Sciatic nerve (tissue), 2 donors: ENCODE results near the gene MEIS1. TPM values are rescaled to one million over a fixed set of nuclear protein-coding genes. Genes with fewer than 3 reads are reported as not detected.
"Not testable (repeated sequence)": the region's sequence is repeated elsewhere in the genome, so short reads cannot be mapped to it uniquely, and the experiment has no call there.

Experiments used
- ATAC-seq: fragments of 200-7000 bp; cut with Tn5 transposase; one replicate; pipeline ENCODE4 v1.9.1; 2020; ENCODE audit warnings: mild to moderate bottlenecking, moderate library complexity
- DNase-seq: peaks from one replicate; pipeline ENCODE4 v3.0.0-alpha.2; 2020; ENCODE audit warnings: low spot score
- intact Hi-C: fragments of 100-400 bp; cut with DNase I; formaldehyde crosslinking; loops from one replicate; pipeline ENCODE4 v1.14.2; 2022
- total RNA-seq: library from RNA; stranded (reverse); fragmentation: NEBNext Ultra II Directional; extraction: Animal tissue kit (Norgen Biotek cat#: 25700); gene quantifications from one replicate; pipeline ENCODE4 v1.2.1, GENCODE V29; 2021
- donor health status: DM: no; HTN: no; CAD: no.
- donor health status: DM: no; HTN: no; CAD: no.

The MEIS1 gene
- total RNA-seq, 1 donor from 2014 or later = 18.0 TPM

DNA sequence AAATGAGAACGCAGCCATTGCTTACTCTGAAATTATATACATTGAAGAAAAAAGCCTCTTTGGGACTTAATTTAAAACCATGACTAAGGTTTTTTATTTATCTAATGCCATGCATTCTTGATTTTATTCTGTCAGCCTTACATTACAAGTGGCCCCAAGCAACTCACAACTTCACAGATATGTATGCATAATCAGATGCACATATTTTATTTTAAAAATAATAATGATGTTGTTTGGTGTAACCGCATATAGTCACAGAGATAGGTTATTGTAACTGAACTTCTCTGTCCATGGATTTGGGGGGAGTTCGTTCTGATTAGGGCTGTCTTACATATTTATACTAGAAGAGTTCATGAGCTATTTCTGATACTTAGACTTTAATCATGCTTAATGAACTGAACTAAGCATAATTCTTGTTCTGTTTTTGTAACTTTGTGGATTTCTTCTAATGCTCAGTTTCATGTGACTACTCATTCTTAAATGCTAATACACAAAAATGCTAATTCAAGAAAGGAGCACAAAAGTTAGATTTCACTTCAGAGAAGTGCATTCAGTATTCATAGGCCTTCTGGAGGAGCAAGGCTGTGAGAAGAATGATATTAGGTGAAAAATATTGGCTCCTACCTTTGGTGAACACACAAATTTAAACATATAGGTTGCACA, 26.2 kb downstream of the MEIS1 start:
- intact Hi-C loops = no loop called here
- no peak for DNase-seq

DNA sequence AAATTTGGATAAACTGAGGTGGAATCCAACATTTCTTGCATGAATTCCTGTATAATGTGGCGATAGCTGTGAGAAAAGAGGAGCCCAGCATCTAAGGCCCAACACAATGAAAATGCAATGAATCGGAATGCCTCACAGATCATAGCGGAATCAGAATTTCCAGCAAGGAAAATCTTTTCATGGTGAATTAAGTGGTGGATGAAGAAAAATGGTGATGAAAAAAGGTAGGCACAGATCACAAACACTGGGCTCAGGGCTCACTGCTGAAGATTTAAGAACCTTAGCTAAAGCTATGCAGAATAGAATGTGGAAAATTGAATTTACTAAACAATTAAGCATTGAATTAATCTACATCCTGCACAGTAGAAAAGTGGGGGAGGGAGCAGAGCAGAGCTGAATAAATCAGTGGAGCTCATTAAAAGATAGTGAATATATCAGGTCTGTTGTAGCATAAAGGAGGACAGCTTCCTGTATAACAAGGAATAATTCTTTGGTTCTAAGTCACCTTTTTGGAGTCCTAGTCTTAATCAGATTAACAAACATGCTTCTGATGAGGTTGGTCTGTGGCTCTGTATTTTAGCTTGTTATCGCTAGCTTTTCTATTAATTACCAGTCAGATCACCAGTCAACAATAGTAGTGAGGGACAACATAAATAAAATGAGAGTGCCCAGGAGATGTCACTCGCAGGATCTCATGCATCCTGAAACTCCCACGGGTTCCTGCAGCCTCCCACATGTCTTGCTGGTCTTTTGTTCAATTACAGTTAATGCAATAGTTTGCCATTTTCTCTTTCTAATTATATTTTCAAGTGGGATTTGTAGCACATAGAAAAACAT, 27.0 kb downstream of the MEIS1 start:
- ATAC-seq (no peak), DNase-seq (no peak)
- intact Hi-C loops = no loop called here

More for the DNA sequence above, 26.2 kb downstream of the MEIS1 start:
- ATAC-seq = no peak

- no peak for DNase-seq
- no peak for ATAC-seq
- intact Hi-C loops = no loop called here
These were observed 27.5 kb downstream of the MEIS1 start for GRCh38 chr2:66462501-66462825.

DNA sequence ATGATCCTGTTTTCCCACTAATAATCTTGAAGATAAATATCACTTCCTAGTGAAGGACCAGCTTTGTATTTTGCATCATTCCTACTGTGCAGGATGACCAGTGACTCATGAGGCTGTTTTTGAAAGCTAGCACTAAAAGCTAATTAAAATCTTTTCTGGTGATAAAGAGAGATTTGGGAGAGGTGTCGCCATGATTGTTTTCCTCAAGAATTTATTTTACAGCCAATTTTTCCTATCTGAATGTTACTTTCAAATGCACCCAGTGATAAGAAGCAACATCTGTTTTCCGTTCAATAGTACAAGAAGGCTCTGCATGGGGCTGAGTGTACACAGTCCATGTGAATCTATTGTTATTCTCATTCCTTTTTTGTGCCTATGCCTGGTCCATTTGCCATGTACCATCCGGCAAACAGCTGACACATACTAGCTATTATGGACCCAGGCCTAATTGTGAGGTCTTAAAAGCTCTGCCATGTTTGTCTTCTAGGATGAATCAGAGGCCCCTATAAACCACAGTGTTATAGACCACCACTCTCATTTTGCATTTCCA, 28.4 kb downstream of the MEIS1 start:
- no peak for ATAC-seq
- intact Hi-C loops = no loop called here
- no peak for DNase-seq

GRCh38 chr2:66464930-66465637, 30.2 kb downstream of the MEIS1 start:
- DNase-seq = no peak
- intact Hi-C loops = no loop called here
- ATAC-seq = no peak

GRCh38 chr2:66466433-66466832, 31.5 kb downstream of the MEIS1 start:
- DNase-seq (no peak), ATAC-seq (no peak)
- intact Hi-C loops = no loop called here

- DNase-seq = no peak
- intact Hi-C loops = no loop called here
- no peak for ATAC-seq
These were observed 32.8 kb downstream of the MEIS1 start for GRCh38 chr2:66467718-66468117.

DNA sequence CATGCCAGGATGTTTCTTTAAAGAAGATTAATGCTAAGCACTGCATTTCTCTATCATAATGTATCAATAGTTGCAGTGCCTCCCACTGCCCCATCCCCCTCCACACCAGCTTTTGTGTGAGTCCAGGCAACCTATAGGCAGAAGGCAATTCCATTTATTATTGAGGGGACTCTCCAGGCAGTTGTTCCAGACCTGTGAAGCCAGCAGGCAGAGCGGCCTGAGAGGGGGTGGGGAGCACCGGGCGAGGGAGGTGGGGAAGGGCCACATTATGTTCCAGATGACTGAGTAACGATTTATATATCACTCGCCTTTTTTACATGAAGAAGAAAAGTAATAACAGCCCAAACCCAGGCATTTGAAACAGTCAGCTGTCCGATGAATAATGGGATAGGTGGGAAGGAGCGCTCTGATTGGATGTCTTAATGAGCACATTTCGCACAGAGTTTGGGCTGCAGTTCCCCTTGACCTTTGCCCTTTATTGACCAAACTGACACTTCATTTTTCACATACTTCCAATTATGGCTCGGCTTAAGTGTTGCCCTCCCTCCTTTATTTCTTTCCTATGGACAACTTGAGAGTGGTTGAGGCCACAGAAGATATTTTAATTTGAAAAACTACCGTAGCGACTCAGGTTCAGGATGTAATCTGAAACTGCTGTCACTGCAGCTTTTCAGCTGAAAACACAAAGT, 34.4 kb downstream of the MEIS1 start:
- intact Hi-C loops = no loop called here
- no peak for ATAC-seq

GRCh38 chr2:66470199-66470598, 35.3 kb downstream of the MEIS1 start:
- intact Hi-C loops = no loop called here

More for the DNA sequence above, 34.4 kb downstream of the MEIS1 start:
- DNase-seq = no peak

GRCh38 chr2:66472225-66472843, 37.4 kb downstream of the MEIS1 start:
- ATAC-seq (no peak), DNase-seq (no peak)
- intact Hi-C loops = no loop called here

More at GRCh38 chr2:66470199-66470598, 35.3 kb downstream of the MEIS1 start:
- no peak for DNase-seq
- no peak for ATAC-seq

DNA sequence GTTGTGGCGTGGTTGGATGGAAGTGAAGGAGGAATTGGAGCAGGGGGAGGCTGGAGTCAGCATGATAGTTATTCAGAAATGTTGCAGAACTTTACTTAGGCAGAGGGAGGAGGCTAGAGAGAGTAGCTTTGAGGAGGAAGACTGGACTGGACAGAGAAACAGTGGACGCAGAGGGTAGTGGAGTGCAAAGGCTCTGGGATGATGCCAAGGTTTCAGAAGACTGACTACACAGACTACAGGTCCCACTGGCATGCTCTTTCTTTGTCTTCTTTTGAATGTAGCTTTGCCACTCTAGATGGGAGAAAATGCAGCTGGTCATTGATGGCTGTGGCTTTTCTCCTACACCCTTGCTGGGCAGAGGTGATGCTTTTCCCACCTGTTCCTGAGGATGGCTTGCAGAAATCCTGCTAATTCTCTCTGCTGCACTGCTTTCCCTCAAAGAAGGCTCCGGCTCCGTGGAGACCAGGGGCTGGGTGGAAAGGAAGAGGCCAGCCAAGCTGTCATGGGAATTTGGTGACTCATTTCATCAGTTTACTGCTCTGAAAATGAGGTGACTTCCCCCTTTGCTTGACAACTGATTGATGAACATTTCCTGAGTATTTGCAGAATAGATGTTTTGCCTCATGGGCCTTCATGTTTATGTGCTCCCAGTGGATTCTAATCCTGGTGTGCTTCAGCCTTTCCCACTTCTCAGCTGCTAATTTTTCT, 42.4 kb downstream of the MEIS1 start:
- no peak for ATAC-seq
- intact Hi-C loops = no loop called here
- no peak for DNase-seq

- DNase-seq = no peak
- ATAC-seq = no peak
- intact Hi-C loops = no loop called here
These were observed 43.4 kb downstream of the MEIS1 start for GRCh38 chr2:66478299-66478698.

- intact Hi-C loops = no loop called here
- DNase-seq (no peak), ATAC-seq (no peak)
These were observed 43.9 kb downstream of the MEIS1 start for GRCh38 chr2:66478731-66479316.

DNA sequence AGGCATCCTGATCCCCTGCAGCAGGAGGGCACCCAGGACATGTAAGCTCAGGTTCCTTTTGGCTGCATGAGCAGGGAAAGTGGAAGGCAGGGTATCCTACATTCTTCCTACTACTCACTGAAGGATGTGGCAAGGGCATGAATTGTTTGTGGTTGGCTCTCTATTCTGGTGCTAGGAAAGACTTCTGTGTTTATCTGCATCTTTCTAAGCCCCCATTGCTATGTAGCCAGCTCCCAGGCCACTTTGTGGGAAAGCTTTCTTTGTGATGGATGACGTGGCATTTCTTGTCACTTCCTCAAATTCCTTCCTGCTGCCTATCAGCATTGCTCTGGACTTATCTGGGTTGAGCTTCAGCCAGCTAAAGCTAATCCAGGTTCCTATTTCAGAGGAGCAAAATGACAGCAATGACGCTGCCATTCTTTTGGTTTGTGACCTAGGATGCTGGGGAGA, 46.2 kb downstream of the MEIS1 start:
- intact Hi-C loops = no loop called here
- ATAC-seq (no peak), DNase-seq (no peak)

DNA sequence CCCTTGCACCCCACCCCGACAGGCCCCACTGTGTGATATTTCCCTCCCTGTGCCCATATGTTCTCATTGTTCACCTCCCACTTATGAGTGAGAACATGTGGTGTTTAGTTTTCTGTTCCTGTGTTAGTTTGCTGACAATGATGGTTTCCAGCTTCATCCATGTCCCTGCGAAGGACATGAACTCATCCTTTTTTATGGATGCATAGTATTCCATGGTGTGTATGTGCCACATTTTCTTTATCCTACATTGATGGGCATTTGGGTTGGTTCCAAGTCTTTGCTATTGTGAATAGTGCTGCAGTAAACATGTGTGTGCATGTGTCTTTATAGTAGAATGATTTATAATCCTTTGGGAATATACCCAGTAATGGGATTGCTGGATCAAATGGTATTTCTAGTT, 50.3 kb downstream of the MEIS1 start:
- ATAC-seq, DNase-seq, intact Hi-C loops: not testable (repeated sequence)

DNA sequence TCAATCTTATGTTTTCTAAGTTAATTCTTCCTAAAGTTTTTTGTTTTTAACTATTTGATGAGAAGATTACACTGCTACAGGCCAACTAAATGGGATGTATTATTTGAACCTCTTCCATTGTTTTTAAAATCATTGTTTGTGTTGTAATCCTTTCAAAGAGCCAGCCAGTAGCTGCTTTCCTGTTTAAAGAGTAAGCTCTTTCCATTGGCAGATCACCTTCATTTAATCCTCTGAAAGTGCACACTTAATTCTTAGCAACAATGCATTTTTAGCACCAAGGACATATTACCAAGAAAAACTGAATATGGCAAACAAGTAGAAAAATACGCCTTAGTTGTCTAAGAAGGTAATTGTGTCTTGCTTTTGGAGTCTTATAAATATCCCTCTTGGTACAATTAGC, 54.0 kb downstream of the MEIS1 start:
- intact Hi-C loops = no loop called here
- ATAC-seq (no peak), DNase-seq (no peak)

DNA sequence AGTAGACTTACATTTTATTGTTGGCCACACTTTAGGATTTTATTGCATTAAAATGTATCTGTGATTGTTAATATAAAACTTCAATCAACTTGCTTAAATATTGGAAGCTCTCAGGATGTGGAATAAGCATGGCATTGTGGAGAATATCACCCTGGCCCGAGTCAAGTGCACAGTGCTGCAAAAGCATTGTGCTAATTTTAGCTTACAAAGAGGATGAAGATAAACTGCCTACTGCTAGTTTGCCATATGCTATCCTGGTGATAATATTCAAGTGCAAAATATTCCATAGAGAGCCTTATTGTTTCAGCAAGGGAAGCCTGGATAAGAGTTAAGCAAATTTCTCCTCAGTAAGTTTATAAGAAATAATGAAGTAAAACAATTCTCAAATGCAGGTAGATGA, 54.5 kb downstream of the MEIS1 start:
- intact Hi-C loops = no loop called here
- ATAC-seq (no peak), DNase-seq (no peak)

- intact Hi-C loops = no loop called here
- DNase-seq (no peak), ATAC-seq (no peak)
These were observed 55.7 kb downstream of the MEIS1 start for GRCh38 chr2:66490588-66491001.
